ENCODE measurements around the gene ADGRE2.
"Not testable (repeated sequence)": the region's sequence is repeated elsewhere in the genome, so short reads cannot be mapped to it uniquely, and the experiment has no call there.

ADGRE2 gene

GRCh38 chr19:14778110-14778845 lies at the start of gene ADGRE2:
ADGRE2 (minus strand) TSS chr19:14778560; CDS start chr19:14776756, 1,804 bp downstream.
- not testable (repeated sequence) for DNase-seq

- DNase-seq: no peak
These were observed 47.6 kb upstream of the ADGRE2 start for GRCh38 chr19:14826006-14826405.

DNA sequence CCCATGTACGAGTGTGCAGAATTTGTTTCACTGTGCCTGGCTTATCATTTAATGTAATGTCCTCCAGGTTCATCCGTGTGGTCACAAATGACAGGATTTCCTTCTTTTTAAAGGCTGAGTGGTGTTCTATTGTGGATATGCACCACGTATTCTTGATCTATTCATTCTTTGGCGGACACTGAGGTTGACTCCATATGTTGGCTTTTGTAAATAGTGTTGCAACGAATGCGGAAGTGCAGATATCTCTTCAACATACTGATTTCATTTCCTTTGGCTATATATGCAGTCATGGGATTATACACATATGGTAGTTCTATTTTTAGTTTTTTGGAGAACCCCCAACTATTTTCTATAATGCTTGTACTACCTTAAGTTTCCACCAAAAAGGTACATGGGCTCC lies 43.6 kb upstream of the ADGRE2 start:
- no peak for DNase-seq

GRCh38 chr19:14818588-14818987 lies 40.2 kb upstream of the ADGRE2 start:
- DNase-seq: no peak

- DNase-seq: no peak
These were observed 38.7 kb upstream of the ADGRE2 start for GRCh38 chr19:14817052-14817451.

- no peak for DNase-seq
These were observed 36.8 kb upstream of the ADGRE2 start for GRCh38 chr19:14814982-14815652.

DNA sequence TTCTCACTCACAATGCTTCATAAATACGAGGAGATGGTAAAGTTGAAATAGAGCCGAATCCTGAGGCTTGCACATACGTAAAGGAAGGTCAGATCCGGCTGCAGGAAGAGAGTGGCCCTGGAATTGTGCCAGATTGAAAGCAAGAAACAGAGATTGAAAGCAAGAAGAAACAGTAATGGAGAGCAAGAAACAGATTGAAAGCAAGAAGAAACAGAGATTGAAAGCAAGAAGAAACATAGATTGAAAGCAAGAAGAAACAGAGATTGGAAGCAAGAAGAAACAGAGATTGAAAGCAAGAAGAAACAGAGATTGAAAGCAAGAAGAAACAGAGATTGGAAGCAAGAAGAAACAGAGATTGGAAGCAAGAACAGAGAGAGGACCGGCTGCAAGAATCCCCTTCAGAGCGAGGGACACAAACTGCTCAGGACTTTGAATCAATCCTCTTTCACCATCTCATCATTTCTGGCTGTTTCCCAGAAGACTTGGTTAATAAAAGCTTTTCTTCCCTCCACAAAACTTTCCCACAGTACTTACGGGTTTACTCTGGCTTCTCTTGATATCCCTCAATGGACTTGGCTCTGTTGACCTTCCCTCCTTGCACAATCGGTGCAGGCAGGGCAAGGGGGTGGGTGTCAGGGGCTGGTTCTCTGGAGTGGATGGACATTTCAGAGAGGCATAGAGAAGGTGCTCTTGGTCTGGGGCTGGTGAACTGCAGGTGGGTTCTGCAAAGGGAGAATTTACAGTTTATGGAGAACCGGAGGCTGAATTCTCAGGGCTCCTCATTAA lies 31.1 kb upstream of the ADGRE2 start:
- no peak for DNase-seq

GRCh38 chr19:14804765-14805164 lies 26.4 kb upstream of the ADGRE2 start:
- no peak for DNase-seq

- DNase-seq: no peak
These were observed 20.4 kb upstream of the ADGRE2 start for GRCh38 chr19:14798760-14799159.

DNA sequence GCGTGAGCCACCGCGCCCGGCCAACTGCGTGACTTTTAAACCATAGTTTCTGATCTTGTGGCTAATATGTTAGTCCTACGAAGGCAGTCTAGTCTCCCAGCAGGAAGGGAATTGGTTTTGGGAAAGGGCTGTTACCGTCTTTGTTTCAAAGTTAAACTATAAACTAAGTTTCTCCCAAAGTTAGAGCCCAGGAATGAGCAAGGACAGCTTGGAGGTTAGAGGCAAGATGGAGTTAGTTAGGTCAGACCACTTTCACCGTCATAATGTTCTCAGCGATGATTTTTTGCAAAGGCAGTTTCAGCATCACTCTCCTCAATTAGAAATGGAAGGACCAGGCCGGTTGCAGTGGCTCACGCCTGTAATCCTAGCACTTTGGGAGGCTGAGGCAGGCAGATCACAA lies 17.7 kb upstream of the ADGRE2 start:
- DNase-seq: no peak

DNA sequence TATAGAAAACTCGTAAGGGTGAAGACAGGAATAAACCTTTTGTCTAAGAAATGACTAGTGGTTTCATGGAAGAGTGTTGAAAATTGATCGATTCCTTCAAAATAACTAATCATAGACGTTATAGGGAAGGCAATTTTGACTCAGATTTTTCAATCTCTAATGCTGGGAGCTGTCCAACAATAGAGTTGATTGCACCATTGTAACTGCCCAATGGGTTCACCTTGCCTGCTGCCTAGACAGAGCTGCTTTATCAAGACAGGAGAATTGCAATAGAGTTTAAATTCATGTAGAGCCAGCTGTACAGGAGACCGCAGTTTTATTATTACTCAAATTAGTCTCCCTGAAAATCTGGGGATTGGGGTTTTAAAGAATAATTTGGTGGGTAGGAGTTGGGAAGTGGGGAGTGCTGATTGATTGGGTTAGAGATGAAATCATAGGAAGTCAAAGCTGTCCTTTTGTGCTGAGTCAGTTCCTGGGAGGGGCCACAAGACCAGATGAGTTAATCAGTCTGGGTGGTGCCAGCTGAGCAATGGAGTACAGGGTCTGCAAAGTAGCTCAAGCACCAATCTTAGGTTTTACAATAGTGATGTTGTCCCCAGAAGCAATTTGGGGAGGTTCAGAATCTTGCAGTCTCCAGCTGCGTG lies 16.8 kb upstream of the ADGRE2 start:
- DNase-seq: no peak

GRCh38 chr19:14792250-14792649 lies 13.9 kb upstream of the ADGRE2 start:
- not testable (repeated sequence) for DNase-seq

DNA sequence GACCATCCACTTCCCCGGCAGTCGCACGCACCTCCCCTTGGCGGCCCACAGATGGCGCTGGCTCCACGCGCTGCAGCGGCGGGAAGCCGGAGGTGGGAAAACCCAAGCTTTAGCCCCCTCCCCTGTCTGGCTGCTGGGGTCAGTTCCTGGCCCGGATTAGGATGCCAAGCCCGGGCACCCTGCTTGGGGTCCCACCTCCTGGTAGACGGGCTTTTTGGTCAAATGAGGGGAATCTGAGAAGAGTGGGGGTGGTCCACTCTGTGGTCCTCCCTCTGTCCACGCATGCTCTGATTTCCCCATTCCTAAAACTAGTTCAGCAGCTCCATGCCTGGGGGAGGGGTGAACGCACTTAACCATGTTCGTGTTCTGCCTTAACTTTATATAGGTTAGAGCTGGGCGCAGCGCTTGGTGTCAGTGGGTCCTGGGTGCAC lies 8.1 kb upstream of the ADGRE2 start:
- DNase-seq: peak; percentile 49

GRCh38 chr19:14785102-14785793 lies 6.9 kb upstream of the ADGRE2 start:
- DNase-seq: peak; percentile 5

- peak; percentile 42 for DNase-seq
These were observed 6.4 kb upstream of the ADGRE2 start for GRCh38 chr19:14784730-14785101.

DNA sequence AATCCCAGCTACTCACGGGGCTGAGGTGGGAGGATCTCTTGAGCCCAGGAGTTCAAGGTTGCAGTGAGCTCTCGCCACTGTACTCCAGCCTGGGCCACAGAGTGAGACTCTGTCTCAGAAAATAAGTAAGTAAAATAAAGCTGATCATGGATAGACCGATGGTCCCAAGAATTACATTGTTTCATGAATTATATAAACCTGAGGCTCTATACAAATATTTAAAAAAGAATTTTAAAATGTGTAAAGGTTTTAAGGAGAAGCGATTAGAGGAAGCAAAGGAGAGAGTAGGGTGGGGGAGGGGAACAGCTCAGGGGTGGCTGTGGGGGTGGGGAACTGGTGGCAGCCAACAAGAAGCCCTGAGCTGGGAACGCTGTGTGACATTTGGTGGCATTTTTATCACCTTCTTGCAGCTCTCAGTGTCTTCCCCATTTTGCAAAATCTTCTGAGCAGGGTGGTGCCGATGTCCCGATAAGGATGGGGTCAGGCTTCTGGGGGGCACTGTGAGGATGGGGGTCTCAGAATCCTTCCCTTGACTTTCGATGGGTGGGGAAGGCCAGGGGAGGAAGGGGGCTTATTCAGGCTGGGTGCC lies 5.1 kb upstream of the ADGRE2 start:
- DNase-seq: not testable (repeated sequence)

- no peak for DNase-seq
These were observed 4.5 kb upstream of the ADGRE2 start for GRCh38 chr19:14782626-14783409.

GRCh38 chr19:14781713-14782536 lies 3.6 kb upstream of the ADGRE2 start:
- not testable (repeated sequence) for DNase-seq

DNA sequence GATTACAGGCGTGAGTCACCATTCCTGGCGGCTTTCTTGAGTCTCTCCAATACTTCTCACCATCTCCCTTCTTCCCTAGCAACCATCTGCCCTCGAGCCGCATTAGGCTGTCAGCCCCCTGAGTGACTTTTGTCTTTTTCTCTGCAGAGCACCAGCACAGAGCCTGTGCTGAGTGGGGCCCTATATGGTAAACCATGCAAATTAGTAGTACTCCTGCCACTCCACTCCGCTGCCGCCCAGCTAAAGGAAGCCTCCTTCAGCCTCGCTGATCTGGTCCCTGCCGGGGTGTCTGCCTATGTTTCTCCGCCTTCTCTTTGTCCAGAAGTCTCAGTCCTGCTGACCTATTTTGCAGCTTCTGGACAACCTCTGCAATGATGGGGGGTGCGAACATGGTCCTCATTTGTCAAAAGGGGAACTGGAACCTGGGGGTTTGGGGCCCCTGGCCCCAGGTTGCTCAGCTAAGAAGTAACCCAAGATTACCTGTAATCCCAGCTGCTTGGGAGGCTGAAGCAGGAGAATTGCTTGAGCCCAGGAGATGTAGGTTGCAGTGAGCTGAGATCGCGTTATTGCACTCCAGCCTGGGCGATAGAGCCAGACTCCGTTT lies 2.4 kb upstream of the ADGRE2 start:
- DNase-seq: not testable (repeated sequence)

DNA sequence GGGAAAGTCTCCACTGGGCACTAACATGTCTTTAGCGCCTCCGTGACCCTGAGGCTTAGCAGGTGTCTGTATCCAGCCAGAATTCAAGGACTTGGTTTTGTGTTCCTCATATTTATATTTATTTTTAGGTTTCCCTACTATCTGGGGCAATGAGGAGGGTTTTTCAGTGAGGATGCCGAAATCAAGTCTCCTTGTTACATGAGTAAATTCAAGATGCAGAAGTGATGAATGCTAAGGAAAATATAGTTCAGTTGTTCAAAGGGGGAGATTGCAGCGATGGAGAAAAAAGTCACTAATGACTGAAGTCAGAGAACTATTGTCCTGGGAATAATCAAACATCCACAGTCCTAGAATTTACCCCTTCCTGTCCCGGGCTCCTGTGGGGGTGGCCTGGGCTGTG lies 791 bp upstream of the ADGRE2 start:
- DNase-seq: no peak

Measured in activated CD4-positive, alpha-beta T cell treated with anti-CD3 and anti-CD28 coated beads for 48 hours (primary cell).